NT2/D1 (cell line): ENCODE measurements around the gene SLC12A1.

Source experiments
- DNase-seq: peaks from one replicate; pipeline ENCODE4 v3.0.0-alpha.2; 2011; ENCODE audit warnings: low read depth, low spot score
- H3K27me3 ChIP-seq: 2 replicates; pipeline ENCODE4 v1.6.0; 2011; ENCODE audit warnings: mild to moderate bottlenecking; ENCODE audit not compliant: insufficient read length, insufficient read depth
- H3K36me3 ChIP-seq: 2 replicates; pipeline ENCODE4 v1.6.1; 2011; ENCODE audit warnings: mild to moderate bottlenecking, low read length, mixed read lengths; ENCODE audit not compliant: insufficient read depth, insufficient read length
- H3K4me1 ChIP-seq: 2 replicates; pipeline ENCODE4 v1.5.1; 2011; ENCODE audit not compliant: insufficient read depth, insufficient read length
- H3K4me3 ChIP-seq: 2 replicates; pipeline ENCODE4 v1.5.1; 2011; ENCODE audit warnings: low read depth; ENCODE audit not compliant: insufficient read length
- H3K9ac ChIP-seq: 2 replicates; pipeline ENCODE4 v1.6.0; 2011; ENCODE audit warnings: low read depth; ENCODE audit not compliant: insufficient read length
- H3K9me3 ChIP-seq: 2 replicates; pipeline ENCODE4 v1.5.1; 2011; ENCODE audit warnings: mild to moderate bottlenecking, low read length; ENCODE audit not compliant: insufficient read depth
- SUZ12 ChIP-seq: IDR thresholded peaks from 2 replicates; pipeline ENCODE4 v1.6.1; 2011; ENCODE audit not compliant: insufficient read length, insufficient read depth; ENCODE audit errors: extremely low read depth
- YY1 ChIP-seq: IDR thresholded peaks from 2 replicates; pipeline ENCODE4 v1.6.1; 2011; ENCODE audit not compliant: insufficient read length, insufficient read depth
- ZNF274 ChIP-seq: IDR thresholded peaks from 2 replicates; pipeline ENCODE4 v1.6.1; 2011; ENCODE audit warnings: mild to moderate bottlenecking, low read depth, low read length

SLC12A1 gene

GRCh38 chr15:48304398-48304797 is 98.3 kb downstream of the SLC12A1 start:
- no peaks in the 10 kb centered on the region for H3K27me3 ChIP-seq
- TF ChIP-seq YY1 = no peak
- TF ChIP-seq ZNF274 = no peak
- no peak for TF ChIP-seq SUZ12
- no peaks in the 10 kb centered on the region for H3K9me3 ChIP-seq

GRCh38 chr15:48306639-48307038 is 100.5 kb downstream of the SLC12A1 start:
- DNase-seq = no peak
- Histone ChIP-seq H3K4me1 (no peaks in the 10 kb centered on the region), H3K9ac (no peak overlapping the region), H3K4me3 (no peak overlapping the region), H3K27me3 (no peaks in the 10 kb centered on the region), H3K36me3 (no peaks in the 10 kb centered on the region), H3K9me3 (no peaks in the 10 kb centered on the region)
- TF ChIP-seq ZNF274 (no peak), SUZ12 (no peak), YY1 (no peak)

More at GRCh38 chr15:48304398-48304797, 98.3 kb downstream of the SLC12A1 start:
- Histone ChIP-seq H3K9ac (no peak overlapping the region), H3K4me3 (no peak overlapping the region), H3K4me1 (no peaks in the 10 kb centered on the region), H3K36me3 (no peaks in the 10 kb centered on the region)
- DNase-seq = no peak

- Histone ChIP-seq H3K27me3 (no peaks in the 10 kb centered on the region), H3K4me1 (peaks cover 2% of the 10 kb centered on the region), H3K4me3 (no peak overlapping the region), H3K9me3 (no peaks in the 10 kb centered on the region), H3K9ac (no peak overlapping the region), H3K36me3 (no peaks in the 10 kb centered on the region)
- no peak for DNase-seq
- TF ChIP-seq SUZ12 = no peak
- no peak for TF ChIP-seq YY1
- TF ChIP-seq ZNF274 = no peak
Measured at GRCh38 chr15:48307586-48307985, 101.5 kb downstream of the SLC12A1 start.

GRCh38 chr15:48309740-48310139 is 103.6 kb downstream of the SLC12A1 start:
- DNase-seq = no peak
- Histone ChIP-seq H3K4me3 (no peak overlapping the region), H3K27me3 (no peaks in the 10 kb centered on the region), H3K9me3 (no peaks in the 10 kb centered on the region), H3K9ac (no peak overlapping the region), H3K4me1 (peaks cover 2% of the 10 kb centered on the region), H3K36me3 (no peaks in the 10 kb centered on the region)
- TF ChIP-seq SUZ12 (no peak), YY1 (no peak), ZNF274 (no peak)

- Histone ChIP-seq H3K36me3 (no peaks in the 10 kb centered on the region), H3K27me3 (no peaks in the 10 kb centered on the region), H3K4me3 (no peak overlapping the region), H3K9me3 (no peaks in the 10 kb centered on the region), H3K9ac (no peak overlapping the region), H3K4me1 (peaks cover 2% of the 10 kb centered on the region)
- TF ChIP-seq SUZ12 (no peak), ZNF274 (no peak), YY1 (no peak)
- DNase-seq = no peak
Measured at GRCh38 chr15:48313216-48313615, 107.1 kb downstream of the SLC12A1 start.

- H3K36me3 ChIP-seq = no peaks in the 10 kb centered on the region
- H3K9ac ChIP-seq = no peak overlapping the region
- no peaks in the 10 kb centered on the region for H3K9me3 ChIP-seq
- no peaks in the 10 kb centered on the region for H3K27me3 ChIP-seq
- DNase-seq = no peak
- TF ChIP-seq YY1 (no peak), SUZ12 (no peak), ZNF274 (no peak)
- peaks cover 2% of the 10 kb centered on the region for H3K4me1 ChIP-seq
- H3K4me3 ChIP-seq = no peak overlapping the region
Measured at GRCh38 chr15:48315041-48315440, 108.9 kb downstream of the SLC12A1 start.

- no peaks in the 10 kb centered on the region for H3K9me3 ChIP-seq
- H3K9ac ChIP-seq = no peak overlapping the region
- no peak overlapping the region for H3K4me3 ChIP-seq
- H3K4me1 ChIP-seq = no peaks in the 10 kb centered on the region
- TF ChIP-seq ZNF274 (no peak), SUZ12 (no peak), YY1 (no peak)
- no peaks in the 10 kb centered on the region for H3K36me3 ChIP-seq
- H3K27me3 ChIP-seq = no peaks in the 10 kb centered on the region
- no peak for DNase-seq
Measured at GRCh38 chr15:48317221-48317620, 111.1 kb downstream of the SLC12A1 start.

- no peak overlapping the region for H3K4me3 ChIP-seq
- H3K9me3 ChIP-seq = no peaks in the 10 kb centered on the region
- no peak for DNase-seq
- H3K36me3 ChIP-seq = no peaks in the 10 kb centered on the region
- H3K4me1 ChIP-seq = no peaks in the 10 kb centered on the region
- no peak overlapping the region for H3K9ac ChIP-seq
- H3K27me3 ChIP-seq = no peaks in the 10 kb centered on the region
- TF ChIP-seq YY1 (no peak), ZNF274 (no peak), SUZ12 (no peak)
Measured at GRCh38 chr15:48318131-48318530, 112.0 kb downstream of the SLC12A1 start.
